ENCODE measurements around the gene PTPRE. TPM values are rescaled to one million over a fixed set of nuclear protein-coding genes. Genes with fewer than 3 reads are reported as not detected.

PTPRE gene
- total RNA-seq, 1 experiment from 2014 or later: 3.1 TPM

GRCh38 chr10:127947211-127947610 is 40.3 kb downstream of the PTPRE start (continued):
- no peak for TF ChIP-seq ZNF281 (CRISPR knock-in tag; IDR thresholded peaks at IDR 0.05)
- no peak for TF ChIP-seq JAZF1 (CRISPR knock-in tag; IDR thresholded peaks at IDR 0.05)
- no peak for TF ChIP-seq ELF4 (CRISPR knock-in tag; IDR thresholded peaks at IDR 0.05; ENCODE audit: low read depth)
- no peak for TF ChIP-seq ATF2 (CRISPR knock-in tag; IDR thresholded peaks at IDR 0.05; ENCODE audit: borderline replicate concordance, low read depth)
- TF ChIP-seq ZNF121 (CRISPR knock-in tag; IDR thresholded peaks at IDR 0.05): no peak
- TF ChIP-seq OVOL2 (CRISPR knock-in tag; IDR thresholded peaks at IDR 0.05; ENCODE audit: borderline replicate concordance): no peak
- no peak for TF ChIP-seq RELA (CRISPR knock-in tag; IDR thresholded peaks at IDR 0.05; ENCODE audit: borderline replicate concordance)
- TF ChIP-seq SOX15 (CRISPR knock-in tag; IDR thresholded peaks at IDR 0.05): no peak
- no peak for TF ChIP-seq TEAD1 (CRISPR knock-in tag; IDR thresholded peaks at IDR 0.05)
- no peak for TF ChIP-seq STAT6 (CRISPR knock-in tag; conservative IDR thresholded peaks at IDR 0.05; ENCODE audit: low read depth)

- Mint-ChIP-seq H3K27ac (no peak overlapping the region), H3K4me1 (no peaks in the 10 kb centered on the region), H3K4me3 (no peak overlapping the region), H3K36me3 (no peaks in the 10 kb centered on the region), H3K9me3 (peaks cover 10% of the 10 kb centered on the region), H3K27me3 (ENCODE audit: low read depth) (no peaks in the 10 kb centered on the region; the same call in 1 of the 2 replicates)
- ChIA-PET POLR2A (no interaction called here), CTCF (no interaction called here)
- DNase-seq (ENCODE audit: low spot score) (no peak), ATAC-seq (no peak)
- no peak for TF ChIP-seq ZMAT4 (CRISPR knock-in tag; IDR thresholded peaks at IDR 0.05)
- no peak for TF ChIP-seq OVOL2 (CRISPR knock-in tag; IDR thresholded peaks at IDR 0.05; ENCODE audit: borderline replicate concordance)
- TF ChIP-seq SMAD3 (CRISPR knock-in tag; IDR thresholded peaks at IDR 0.05; ENCODE audit: borderline replicate concordance): no peak
- no peak for TF ChIP-seq ATF1 (CRISPR knock-in tag; IDR thresholded peaks at IDR 0.05)
- no peak for TF ChIP-seq RORB (CRISPR knock-in tag; IDR thresholded peaks at IDR 0.05)
- TF ChIP-seq FOXP1 (CRISPR knock-in tag; IDR thresholded peaks at IDR 0.05; ENCODE audit: borderline replicate concordance): no peak
- no peak for TF ChIP-seq ELF4 (CRISPR knock-in tag; IDR thresholded peaks at IDR 0.05; ENCODE audit: low read depth)
- no peak for TF ChIP-seq ATF6 (CRISPR knock-in tag; IDR thresholded peaks at IDR 0.05)
- no peak for TF ChIP-seq ZNF512 (CRISPR knock-in tag; IDR thresholded peaks at IDR 0.05; ENCODE audit: borderline replicate concordance)
These were observed 41.9 kb downstream of the PTPRE start for GRCh38 chr10:127948791-127949190.
